ENCODE measurements around the gene DCP1B.

Gene DCP1B

GRCh38 chr12:1918081-1918883 is 86.0 kb downstream of the DCP1B start, which contains the start of gene CACNA2D4:
TSS of gene CACNA2D4 (minus strand) at chr12:1918652. CDS start at chr12:1918473, 179 bp downstream.
- no peak for DNase-seq

GRCh38 chr12:1917172-1918070 is 86.8 kb downstream of the DCP1B start:
- DNase-seq: no peak

- DNase-seq: no peak
Measured at GRCh38 chr12:1916371-1917171, 87.7 kb downstream of the DCP1B start.

GRCh38 chr12:1915082-1915968 is 88.9 kb downstream of the DCP1B start:
- no peak for DNase-seq

GRCh38 chr12:1914114-1914911 is 89.9 kb downstream of the DCP1B start:
- DNase-seq: no peak

GRCh38 chr12:1913377-1914113 is 90.7 kb downstream of the DCP1B start:
- no peak for DNase-seq

- no peak for DNase-seq
Measured at GRCh38 chr12:1912580-1913376, 91.5 kb downstream of the DCP1B start.

- DNase-seq: no peak
Measured at GRCh38 chr12:1911598-1912575, 92.4 kb downstream of the DCP1B start.

GRCh38 chr12:1910468-1910867 is 93.8 kb downstream of the DCP1B start:
- DNase-seq: no peak

GRCh38 chr12:1908758-1909157 is 95.5 kb downstream of the DCP1B start:
- DNase-seq: no peak

- DNase-seq: no peak
Measured at GRCh38 chr12:1907652-1908611, 96.3 kb downstream of the DCP1B start.

GRCh38 chr12:1906579-1906978 is 97.7 kb downstream of the DCP1B start:
- no peak for DNase-seq

- no peak for DNase-seq
Measured at GRCh38 chr12:1904875-1905274, 99.4 kb downstream of the DCP1B start.

GRCh38 chr12:1896964-1897363 is 107.3 kb downstream of the DCP1B start:
- DNase-seq: no peak

Data from NCI-H2227 treated with DMSO at 0.1 percent for 48 hours (cell line).